Stimulated activated CD4-positive, alpha-beta T cell treated with anti-CD3 and anti-CD28 coated beads, Interleukin-4, amount 100 ng/mL, for 24 hours (primary cell): ENCODE measurements around the gene SLC25A25.
"Not testable (repeated sequence)": the region's sequence is repeated elsewhere in the genome, so short reads cannot be mapped to it uniquely, and the experiment has no call there.

Source experiments
- DNase-seq: peaks from one replicate; pipeline ENCODE4 v3.0.0-alpha.2; 2020

SLC25A25 gene

DNA sequence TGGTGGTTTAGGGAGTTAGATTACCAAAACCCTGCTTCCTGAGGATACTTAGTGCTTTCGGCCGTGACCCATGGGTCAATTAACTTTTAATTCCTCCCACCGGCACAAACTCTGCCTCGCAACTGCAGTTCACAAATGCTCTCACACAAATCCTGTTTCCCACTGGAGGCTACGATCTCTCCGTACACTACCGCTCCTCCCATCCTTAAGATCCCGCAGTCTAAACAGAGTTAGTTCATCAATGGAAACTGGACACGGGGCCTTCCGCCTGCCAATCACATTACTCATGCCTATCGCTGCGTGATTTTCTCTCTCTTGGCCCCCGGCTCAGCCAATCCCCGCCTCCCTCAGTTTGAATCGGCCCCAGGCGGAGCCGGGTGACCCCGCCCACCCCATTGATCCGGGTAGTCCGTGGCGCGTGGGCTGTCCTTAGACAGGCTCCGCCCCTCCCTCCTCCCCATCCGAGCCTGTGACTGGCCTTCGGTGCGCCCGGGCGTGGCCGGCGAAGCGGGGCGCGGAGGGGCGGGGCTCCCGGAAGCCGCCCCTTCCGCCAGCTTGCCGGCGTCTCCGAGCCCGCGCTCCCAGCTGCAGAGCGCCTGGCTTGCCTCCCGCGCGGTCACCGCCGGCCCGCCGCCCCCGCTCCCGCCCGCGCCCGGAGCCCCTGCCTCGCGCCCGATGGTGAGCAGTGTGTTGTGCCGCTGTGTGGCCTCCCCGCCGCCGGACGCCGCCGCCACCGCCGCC, at the start of gene SLC25A25:
TSS of gene SLC25A25 (plus strand) at position 588 of the 741 bp plus-strand sequence. CDS start at position 676, 88 bp downstream.
- peak; percentile 100 for DNase-seq

DNA sequence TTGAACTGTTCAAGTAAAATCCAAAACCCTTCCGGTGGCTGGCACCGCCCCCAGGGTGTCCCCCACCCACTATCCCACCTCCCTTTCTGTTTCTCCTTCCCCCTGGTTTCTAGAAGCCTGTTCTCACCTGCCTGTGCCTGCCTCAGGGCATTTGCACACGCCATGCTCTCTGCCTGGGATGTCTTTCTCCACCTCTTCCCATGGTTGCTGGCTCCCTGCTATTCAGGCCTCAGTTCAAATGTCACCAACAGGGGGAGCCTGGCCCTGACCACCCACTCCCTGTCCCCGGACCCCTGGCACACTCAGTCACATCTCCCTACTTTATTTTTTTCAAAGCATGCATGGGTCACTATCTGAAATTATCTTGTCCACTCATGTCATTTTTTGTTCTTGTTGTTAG, 47.3 kb upstream of the SLC25A25 start:
- DNase-seq: no peak

DNA sequence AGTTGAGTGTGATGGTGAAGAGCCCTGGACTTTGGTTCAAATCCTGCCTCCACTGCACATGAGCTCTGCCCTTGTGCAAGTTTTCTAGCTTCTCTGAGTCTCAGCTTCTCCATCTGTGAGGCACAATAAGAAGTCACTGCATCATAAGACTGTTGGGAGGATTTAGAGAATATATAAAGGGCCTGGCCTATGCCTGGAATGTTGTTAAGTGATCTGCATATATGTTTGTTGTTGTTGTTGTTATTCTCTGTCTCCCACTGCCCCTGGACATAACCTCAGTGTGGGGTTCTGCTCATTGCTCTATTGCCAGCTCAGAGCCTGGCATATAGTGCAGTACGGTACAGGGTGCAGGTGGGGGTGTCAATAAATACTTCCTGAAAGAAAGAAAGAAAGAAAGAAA, 46.9 kb upstream of the SLC25A25 start:
- no peak for DNase-seq

DNA sequence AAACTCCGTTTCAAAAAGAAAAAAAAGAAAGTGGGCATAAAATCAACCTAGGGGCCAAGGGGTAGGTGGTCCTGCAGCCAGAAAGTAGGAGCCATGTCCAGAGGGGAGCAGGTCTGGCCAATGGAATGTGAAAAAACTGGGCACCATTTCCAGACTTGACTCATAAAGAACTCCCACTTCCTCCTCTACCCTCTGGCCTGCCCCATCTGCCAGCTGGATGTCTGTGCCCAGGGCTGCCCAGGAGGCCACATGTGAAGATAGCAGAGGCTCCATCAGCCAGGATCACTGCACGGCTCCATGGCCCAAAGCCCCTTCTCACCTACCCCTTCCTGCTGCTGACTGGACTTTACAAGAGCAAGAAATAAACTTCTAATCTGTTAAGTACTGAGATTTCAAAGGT, 45.1 kb upstream of the SLC25A25 start:
- no peak for DNase-seq

DNA sequence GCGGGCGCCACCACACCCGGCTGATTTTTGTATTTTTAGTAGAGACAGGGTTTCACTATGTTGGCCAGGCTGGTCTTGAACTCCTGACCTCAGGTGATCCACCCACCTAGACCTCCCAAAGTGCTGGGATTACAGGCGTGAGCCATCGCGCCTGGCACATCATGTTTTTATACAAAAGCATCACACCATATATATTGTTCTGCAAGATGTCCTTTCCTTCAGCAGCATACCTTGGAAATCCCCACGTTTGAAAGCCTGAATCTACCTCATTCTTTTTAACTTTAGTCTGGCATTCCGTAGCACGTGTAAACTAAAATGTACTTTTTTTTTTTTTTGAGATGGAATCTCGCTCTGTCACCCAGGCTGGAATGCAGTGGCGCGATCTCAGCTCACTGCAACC, 44.4 kb upstream of the SLC25A25 start:
- DNase-seq: not testable (repeated sequence)

DNA sequence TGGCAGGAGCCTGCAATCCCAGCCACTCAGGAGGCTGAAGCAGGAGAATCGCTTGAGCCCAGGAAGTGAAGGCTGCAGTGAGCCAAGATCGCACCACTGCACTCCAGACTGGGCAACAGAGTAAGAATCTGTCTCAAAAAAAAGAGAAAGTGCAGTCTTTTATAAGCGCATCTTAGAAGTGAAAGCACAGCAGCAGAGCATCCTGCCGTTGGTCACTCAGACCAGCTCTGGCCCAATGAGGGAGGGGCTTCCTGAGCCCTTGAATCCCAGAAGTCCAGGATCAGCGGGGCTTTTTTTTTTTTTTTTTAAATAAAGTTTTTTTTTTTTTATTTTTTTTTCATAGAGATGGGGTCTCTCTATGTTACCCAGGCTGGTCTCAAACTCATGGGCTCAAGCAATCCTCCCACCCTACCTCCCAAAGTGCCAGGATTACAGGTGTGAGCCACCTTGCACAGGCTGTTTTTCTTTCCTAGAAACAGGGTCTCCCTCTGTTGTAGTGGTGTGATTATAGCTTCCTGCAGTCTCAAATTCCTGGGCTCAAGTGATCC, 43.2 kb upstream of the SLC25A25 start:
- no peak for DNase-seq

DNA sequence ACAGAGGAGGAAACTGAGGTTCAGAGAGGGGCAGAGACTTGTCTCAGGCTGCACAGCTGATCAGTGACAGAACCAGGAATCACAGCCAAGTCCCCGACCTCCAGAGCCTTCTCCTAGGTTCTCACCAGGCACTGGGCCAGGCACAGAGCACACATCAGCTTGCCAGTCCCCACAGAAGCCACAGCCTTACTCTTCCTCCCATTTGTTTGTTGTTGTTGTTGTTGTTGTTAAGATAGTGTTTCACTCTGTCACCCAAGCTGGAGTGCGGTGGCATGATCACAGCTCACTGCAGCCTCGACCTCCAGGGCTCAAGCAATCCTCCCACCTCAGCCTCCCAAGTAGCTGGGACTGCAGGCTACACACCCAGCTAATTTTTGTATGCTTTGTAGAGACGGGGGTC, 42.3 kb upstream of the SLC25A25 start:
- no peak for DNase-seq

DNA sequence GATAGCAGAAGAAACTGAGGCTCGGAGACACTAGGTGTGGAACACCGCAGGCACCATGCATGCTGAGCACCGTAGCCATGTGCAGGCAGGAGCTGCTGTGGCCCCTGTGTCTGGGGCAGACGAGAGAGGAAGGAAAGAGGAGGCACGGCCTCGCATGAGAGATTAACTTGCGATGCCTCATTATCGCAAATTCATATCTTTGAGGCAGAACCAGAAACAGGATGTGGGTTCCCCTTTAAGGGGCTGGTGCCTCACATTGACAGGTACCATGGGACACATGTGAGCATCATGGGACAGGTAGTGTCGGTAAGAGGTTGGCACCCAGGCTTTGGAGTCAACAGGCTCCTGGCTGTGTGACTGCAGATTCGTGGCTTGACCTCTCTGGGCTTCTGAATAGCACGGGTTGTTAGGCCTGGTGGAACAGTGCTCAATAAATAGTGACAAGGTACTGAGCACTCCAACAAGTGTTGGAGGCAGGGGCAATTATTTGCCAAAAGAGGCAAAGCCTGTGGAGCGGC, 41.7 kb upstream of the SLC25A25 start:
- DNase-seq: peak; percentile 78

DNA sequence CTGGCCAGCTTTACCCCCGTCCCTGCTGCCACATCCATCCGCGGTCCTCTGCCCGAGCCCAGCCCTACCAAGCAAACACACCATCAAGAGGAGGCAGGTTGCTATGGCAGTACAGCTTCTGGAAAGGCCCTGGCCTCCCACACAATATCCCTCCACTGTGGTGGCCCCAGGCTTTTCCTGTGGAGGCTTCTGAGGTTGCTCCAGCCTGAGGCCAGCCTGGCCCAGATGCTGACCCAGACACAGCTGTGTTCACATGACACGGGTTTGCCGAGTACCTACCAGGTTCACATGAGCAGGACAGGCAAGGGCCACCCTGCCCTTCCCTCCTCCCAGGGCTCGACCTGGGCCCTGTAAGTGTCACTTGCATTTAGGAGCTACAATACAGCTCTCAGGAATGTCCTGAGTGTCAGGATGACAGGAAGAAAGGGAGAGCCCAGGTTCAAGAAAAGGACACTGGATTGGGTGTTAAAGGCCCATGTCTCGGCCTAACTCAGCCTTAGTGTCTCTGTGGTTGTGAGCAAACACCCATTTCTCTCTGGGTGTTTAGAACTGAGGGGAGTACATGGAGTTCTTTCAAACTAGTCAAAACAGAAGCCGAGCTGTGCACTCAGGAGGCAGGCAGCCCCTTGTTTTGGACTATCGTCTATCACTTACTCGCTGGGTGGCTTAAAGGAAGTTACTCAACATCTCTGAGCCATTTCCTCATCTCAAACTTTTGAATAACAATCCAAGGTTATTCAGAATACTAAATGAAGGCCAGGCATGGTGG, 41.1 kb upstream of the SLC25A25 start:
- peak; percentile 66 for DNase-seq

DNA sequence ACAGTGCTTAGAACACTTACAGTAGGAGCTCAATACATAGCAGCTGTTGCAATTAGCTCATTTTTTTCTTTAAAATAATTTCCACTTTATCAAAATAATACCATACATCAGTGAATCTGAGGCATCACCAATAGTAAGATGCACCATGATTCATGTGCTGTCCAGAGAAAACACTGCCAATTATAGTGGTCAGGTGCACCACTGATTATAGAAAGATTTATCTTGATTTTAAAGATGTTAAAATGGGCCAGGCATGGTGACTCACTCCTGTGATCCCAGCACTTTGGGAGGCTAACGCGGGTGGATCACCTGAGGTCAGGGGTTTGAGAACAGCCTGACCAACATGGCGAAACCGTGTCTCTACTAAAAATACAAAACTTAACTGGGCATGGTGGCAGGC, 40.3 kb upstream of the SLC25A25 start:
- DNase-seq: no peak

DNA sequence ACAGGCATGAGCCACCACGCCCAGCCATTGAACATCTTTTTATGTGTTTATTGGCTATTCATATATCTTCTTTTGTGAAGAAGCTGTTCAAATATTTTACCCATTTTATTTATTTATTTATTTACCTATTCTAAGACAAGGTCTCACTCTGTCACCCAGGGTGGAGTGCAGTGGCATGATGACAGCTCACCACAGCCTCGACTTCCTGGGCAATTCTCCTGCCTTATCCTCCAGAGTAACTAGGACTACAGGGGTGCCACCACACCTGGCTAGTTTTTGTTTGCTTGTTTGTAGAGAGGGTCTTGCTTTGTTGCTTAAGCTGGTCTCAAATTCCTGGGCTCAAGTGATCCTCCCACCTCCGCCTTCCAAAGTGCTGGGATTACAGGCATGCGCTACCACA, 34.4 kb upstream of the SLC25A25 start:
- no peak for DNase-seq

DNA sequence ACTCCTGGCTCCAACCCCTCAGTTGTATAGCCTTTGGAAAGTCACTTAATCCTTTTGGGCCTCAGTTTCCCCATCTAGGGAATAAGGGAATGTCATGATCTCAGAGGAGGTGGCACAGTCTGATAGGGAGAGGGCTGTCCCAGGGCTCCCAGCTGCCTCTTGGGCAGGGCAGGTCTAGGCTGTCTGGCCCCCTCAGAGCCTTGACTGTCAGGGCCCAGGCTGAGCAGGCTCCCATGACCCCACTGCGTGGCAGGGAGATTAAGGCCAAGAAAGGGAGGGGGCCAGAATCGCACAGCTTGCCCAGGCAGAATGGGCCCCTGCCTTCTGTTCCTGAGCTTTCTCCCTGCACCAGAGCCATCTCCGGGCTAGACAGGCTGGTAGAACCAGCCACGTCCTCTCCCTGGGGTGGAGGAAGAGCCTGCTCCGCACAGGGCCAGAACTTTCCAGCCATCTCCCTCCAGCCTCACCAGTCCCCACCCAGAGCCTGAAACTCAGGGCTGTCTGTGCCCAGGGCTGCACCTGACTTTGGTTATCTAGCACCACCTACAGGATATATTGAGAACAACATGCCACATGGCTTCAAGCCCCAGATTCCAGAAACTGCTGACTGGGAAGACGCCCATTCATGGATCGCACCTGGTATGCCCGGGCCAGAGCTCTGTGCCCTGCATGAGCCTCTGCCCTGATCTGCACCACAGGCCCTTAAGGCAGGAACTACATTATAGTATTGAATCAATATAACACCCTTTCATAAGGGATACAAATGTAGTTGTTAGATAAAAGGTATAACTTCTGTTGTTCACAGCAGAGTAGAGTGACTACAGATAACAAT, 33.0 kb upstream of the SLC25A25 start:
- DNase-seq: peak; percentile 74

DNA sequence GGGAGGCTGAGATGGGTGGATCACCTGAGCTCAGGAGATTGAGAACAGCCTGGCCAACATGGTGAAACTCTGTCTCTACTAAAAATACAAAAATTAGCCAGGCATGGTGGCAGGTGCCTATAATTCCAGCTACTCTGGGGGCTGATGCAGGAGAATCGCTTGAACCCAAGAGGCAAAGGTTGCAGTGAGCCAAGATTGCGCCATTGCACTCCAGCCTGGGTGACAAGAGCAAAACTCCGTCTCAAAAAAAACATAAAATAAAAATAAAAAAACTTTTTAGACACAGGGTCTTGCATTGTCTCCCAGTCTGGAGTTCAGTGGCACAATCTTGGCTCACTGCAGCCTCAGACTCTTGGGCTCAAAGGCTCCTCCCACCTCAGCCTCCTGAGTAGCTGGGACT, 31.5 kb upstream of the SLC25A25 start:
- not testable (repeated sequence) for DNase-seq

DNA sequence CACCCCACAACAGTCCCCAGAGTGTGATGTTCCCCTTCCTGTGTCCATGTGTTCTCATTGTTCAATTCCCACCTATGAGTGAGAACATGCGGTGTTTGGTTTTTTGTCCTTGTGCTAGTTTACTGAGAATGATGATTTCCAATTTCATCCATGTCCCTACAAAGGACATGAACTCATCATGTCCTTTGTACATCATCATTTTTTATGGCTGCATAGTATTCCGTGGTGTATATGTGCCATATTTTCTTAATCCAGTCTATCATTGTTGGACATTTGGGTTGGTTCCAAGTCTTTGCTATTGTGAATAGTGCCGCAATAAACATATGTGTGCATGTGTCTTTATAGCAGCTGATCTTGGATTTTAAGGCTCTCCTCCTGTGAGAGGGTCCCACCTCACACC, 27.2 kb upstream of the SLC25A25 start:
- not testable (repeated sequence) for DNase-seq

DNA sequence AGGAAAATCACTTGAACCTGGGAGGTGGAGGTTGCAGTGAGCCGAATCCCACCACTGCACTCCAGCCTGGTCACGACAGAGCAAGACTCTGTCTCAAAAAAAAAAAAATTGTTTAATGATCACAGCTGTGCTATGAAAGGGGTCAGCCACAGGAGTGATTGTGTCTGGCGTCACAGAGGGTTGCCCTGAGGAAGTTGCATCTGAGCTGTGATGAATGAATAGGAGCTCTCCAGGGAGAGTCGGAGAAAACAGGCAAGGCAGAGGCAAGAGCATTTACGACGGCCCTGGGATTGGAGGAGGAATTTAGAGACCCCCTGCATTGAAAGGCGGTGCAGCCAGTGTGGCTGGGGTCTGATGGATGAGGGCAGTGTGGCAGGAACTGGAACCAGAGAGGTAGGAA, 26.0 kb upstream of the SLC25A25 start:
- no peak for DNase-seq

DNA sequence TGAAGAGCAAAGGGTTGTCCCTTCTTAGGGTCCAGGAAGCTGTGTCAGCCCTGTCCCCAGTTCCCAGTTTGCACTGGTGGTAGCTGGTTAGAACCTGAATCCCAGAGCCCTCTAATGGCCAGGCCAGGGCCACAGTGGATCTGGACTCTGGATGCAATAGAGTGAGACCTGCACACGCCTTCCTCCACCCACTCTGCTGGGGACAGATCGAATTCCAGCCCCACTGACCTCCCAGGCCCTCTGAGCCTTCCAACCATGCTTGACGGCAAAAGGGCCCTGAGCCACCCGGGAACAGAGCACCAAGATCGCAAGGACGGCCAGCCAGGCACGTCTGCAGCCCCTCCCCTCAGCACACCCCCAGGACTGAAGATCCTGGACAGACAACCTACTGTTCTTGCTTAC, 24.6 kb upstream of the SLC25A25 start:
- DNase-seq: no peak

DNA sequence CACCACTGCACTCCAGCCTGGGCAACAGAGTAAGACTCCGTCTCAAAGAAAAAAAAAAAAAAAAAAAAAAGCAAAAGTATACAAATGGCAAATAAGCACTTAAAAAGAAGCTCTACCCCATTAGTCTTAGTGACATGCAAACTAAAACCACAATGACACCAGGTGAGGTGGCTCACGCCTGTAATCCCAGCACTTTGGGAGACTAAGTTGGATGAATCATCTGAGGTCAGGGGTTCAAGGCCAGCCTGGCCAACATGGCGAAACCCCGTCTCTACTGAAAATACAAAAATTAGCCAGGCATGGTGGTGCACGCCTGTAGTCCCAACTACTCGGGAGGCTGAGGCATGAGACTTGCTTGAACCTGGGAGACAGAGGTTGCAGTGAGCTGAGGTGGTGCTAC, 22.6 kb upstream of the SLC25A25 start:
- not testable (repeated sequence) for DNase-seq

DNA sequence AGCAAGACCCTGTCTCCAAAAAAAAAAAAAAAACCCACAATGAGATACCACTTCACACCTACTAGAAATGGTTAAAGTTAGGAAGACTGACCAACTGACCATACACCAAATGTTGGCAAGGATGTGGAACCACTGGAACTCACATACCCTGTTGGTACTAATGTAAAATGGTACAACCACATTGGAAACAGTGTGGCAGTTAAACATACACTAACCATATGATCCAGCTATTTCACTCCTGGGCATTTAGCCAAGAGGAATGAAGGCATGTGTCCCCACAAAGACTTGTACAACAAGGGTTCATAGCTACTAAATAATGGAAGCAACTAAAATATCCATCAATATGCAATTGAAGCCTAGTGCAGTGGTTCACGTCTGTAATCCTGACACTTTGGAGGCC, 22.2 kb upstream of the SLC25A25 start:
- no peak for DNase-seq

DNA sequence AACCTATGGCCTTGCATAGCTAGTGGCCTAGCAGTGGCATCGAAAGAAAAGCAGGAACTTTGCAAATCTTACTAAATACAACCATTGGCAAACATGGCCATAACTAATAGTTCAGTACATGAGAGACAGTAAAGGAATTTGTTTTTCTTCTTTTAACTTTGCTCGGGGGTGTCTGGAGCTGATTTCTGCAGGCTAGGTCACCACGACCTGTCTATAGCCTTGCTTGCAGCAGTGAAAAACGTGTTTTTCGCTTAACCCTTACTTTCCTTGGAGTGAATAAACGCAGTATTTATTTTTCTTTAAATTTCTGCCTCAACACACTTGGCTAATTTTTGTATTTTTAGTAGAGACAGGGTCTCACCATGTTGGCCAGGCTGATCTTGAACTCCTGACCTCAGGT, 20.8 kb upstream of the SLC25A25 start:
- DNase-seq: no peak

DNA sequence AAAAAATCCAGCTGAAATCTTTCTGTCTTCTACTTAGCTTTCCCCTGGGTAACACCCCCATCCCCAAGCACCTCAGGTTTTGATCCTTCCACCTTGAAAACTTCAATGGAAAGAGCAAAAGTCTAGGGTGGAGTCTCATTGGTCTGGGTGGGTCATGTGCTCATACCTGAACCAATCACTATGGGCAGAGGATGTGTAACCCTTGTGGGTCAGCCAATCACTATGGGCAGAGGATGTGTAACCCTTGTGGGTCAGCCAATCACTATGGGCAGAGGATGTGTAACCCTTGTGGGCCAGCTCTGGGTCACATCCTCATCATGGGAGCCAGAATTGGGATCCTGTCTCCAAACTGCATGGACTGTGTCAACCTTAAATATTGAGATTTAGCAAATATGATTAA, 19.4 kb upstream of the SLC25A25 start:
- no peak for DNase-seq

DNA sequence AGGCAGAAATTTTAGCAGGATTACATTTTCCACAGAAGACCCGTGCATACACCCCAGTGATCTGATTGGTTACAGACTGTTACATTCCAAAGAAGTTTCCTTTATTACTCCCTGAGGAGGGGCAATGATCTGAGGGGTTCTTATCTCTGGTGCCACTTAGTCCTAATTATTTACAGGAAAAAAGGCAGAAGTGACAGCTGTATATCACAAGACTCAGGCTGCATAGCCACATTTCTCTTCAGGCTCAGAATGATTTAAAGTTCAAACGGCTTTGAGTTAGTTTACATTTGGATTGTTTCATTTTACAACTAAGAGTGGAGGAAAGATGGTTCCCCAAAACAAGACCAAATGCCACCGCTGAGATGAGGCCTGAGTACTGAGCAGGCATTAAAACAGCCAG, 18.2 kb upstream of the SLC25A25 start:
- DNase-seq: no peak

DNA sequence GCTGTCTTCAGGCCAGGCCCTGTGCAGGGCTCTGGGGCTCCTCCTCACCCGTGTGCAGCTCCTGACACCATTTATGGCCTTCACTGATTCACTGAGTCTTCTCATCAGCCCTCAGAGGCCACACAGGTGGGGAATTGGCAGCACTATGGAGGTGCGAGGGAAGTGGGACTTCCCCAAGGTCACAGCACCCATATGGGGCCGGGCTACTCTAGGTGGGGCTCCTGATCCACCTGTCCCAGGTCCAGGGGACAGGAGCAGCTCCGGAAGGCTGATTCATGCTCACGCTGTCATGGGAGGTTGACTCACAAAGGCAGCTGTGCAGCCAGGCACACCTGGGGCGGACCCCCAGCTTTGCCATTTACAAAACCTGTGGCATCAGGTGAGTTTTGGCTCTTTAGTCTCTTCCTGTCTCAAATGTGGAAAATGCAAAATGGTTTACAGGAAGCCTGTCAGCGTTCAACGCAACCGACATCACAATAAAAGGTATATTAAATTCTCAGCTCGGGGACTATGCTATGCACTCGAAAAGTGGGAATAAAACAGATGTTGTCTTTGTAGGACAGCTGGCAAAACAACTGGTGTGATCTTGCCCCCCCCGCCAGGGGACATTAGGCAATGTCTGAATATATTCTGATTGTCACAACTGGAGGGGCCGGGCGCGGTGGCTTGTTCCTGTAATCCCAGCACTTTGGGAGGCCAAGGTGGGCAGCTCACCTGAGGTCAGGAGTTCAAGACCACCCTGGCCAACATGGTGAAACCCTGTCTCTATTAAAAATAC, 15.9 kb upstream of the SLC25A25 start:
- no peak for DNase-seq
